GM23338 (cell line): ENCODE results near the gene SULF2.

Experiments used
- CREB1 ChIP-seq: fragments of 250-450 bp; sonication (Bioruptor Pico); IDR thresholded peaks from 2 replicates; pipeline ENCODE4 v1.5.0; 2020; ENCODE audit warnings: low read depth, mild to moderate bottlenecking, moderate library complexity
- EZH2 ChIP-seq: fragments of 200-600 bp; sonication (generic); IDR thresholded peaks from one replicate; pipeline ENCODE4 v1.8.0; 2017; ENCODE audit warnings: antibody characterized with exemption, mild to moderate bottlenecking, low read depth; ENCODE audit not compliant: unreplicated experiment
- EZH2phosphoT487 ChIP-seq: fragments of 200-600 bp; sonication (generic); IDR thresholded peaks from one replicate; pipeline ENCODE4 v1.8.1; 2018; ENCODE audit warnings: antibody characterized with exemption; ENCODE audit not compliant: unreplicated experiment
- POLR2AphosphoS5 ChIP-seq: IDR thresholded peaks from 2 replicates; pipeline ENCODE4 v1.6.1; 2016; ENCODE audit warnings: antibody characterized with exemption, low read depth
- STAT1 ChIP-seq: IDR thresholded peaks from one replicate; pipeline ENCODE4 v1.6.1; 2016; ENCODE audit warnings: antibody characterized with exemption; ENCODE audit not compliant: unreplicated experiment
- TF ChIP-seq, protein P1 (sequence below), 2 experiments: fragments of 200-600 bp in 1 of 2; sonication (generic) in 1 of 2; conservative IDR thresholded peaks; 2 replicates each; pipeline versions ENCODE4 v1.5.1 to v1.6.1; 2016 to 2017; ENCODE audit warnings: antibody characterized with exemption in 2 of 2, low read depth in 2 of 2, mild to moderate bottlenecking in 2 of 2, moderate library complexity in 1 of 2
- TF ChIP-seq, protein P2 (sequence below): IDR thresholded peaks from one replicate; pipeline ENCODE4 v1.6.1; 2018; ENCODE audit warnings: antibody characterized with exemption; ENCODE audit not compliant: unreplicated experiment
- TF ChIP-seq, protein P3 (sequence below): fragments of 250-450 bp; sonication (Bioruptor Pico); IDR thresholded peaks from 2 replicates; pipeline ENCODE4 v1.5.0; 2020; ENCODE audit warnings: mild to moderate bottlenecking, moderate library complexity

DNA sequence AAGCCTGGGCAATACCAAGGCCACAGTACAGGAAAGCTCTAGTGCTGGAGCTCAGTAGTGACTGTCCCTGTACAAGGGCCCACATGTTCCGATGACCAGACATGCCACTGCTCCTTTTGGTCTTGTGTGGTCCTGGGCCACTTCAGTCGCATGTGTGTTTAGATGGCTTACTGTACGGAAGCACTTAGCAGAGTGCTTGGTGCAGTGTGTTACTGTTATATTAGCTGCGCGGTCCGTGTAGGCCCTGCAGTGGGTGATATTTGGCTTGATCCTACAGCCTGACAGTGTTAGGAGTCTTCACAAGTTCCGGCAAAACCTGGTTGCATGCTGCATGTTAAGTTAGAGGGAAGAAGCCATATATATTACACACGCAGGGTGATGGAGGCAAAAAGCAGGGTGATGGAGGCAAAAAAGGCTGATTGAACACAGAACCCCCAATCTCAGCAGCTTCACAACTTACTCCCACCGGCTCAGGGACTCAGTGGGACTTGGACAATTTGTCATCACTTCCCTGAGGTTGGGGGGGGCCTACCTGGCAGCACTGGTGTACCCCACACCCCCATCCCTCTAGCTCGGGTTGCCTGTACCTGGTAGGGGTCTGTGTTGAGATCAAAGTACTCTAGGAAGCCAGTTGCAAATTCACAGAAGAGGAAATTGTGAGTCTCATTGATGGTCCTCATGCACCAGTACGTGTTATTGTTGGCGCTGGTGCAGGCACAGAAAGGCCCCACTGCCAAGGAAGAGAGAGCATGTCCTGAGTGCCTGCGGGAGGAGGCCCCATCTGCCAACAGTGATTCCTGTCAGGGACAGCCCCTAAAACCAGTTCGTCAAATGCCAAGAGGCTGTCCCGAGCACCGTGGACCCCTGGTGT, 122.6 kb downstream of the SULF2 start:
- TF ChIP-seq POLR2AphosphoS5 (no peak), CREB1 (CRISPR knock-in tag) (no peak), EZH2 (no peak), STAT1 (no peak), EZH2phosphoT487 (no peak)
- TF ChIP-seq, protein P1, sequence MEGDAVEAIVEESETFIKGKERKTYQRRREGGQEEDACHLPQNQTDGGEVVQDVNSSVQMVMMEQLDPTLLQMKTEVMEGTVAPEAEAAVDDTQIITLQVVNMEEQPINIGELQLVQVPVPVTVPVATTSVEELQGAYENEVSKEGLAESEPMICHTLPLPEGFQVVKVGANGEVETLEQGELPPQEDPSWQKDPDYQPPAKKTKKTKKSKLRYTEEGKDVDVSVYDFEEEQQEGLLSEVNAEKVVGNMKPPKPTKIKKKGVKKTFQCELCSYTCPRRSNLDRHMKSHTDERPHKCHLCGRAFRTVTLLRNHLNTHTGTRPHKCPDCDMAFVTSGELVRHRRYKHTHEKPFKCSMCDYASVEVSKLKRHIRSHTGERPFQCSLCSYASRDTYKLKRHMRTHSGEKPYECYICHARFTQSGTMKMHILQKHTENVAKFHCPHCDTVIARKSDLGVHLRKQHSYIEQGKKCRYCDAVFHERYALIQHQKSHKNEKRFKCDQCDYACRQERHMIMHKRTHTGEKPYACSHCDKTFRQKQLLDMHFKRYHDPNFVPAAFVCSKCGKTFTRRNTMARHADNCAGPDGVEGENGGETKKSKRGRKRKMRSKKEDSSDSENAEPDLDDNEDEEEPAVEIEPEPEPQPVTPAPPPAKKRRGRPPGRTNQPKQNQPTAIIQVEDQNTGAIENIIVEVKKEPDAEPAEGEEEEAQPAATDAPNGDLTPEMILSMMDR (conservative IDR thresholded peaks at IDR 0.05; ENCODE audit: low read depth in 2 of 2), result no peak
- TF ChIP-seq, protein P2, sequence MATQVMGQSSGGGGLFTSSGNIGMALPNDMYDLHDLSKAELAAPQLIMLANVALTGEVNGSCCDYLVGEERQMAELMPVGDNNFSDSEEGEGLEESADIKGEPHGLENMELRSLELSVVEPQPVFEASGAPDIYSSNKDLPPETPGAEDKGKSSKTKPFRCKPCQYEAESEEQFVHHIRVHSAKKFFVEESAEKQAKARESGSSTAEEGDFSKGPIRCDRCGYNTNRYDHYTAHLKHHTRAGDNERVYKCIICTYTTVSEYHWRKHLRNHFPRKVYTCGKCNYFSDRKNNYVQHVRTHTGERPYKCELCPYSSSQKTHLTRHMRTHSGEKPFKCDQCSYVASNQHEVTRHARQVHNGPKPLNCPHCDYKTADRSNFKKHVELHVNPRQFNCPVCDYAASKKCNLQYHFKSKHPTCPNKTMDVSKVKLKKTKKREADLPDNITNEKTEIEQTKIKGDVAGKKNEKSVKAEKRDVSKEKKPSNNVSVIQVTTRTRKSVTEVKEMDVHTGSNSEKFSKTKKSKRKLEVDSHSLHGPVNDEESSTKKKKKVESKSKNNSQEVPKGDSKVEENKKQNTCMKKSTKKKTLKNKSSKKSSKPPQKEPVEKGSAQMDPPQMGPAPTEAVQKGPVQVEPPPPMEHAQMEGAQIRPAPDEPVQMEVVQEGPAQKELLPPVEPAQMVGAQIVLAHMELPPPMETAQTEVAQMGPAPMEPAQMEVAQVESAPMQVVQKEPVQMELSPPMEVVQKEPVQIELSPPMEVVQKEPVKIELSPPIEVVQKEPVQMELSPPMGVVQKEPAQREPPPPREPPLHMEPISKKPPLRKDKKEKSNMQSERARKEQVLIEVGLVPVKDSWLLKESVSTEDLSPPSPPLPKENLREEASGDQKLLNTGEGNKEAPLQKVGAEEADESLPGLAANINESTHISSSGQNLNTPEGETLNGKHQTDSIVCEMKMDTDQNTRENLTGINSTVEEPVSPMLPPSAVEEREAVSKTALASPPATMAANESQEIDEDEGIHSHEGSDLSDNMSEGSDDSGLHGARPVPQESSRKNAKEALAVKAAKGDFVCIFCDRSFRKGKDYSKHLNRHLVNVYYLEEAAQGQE, result no peak
- TF ChIP-seq, protein P3, sequence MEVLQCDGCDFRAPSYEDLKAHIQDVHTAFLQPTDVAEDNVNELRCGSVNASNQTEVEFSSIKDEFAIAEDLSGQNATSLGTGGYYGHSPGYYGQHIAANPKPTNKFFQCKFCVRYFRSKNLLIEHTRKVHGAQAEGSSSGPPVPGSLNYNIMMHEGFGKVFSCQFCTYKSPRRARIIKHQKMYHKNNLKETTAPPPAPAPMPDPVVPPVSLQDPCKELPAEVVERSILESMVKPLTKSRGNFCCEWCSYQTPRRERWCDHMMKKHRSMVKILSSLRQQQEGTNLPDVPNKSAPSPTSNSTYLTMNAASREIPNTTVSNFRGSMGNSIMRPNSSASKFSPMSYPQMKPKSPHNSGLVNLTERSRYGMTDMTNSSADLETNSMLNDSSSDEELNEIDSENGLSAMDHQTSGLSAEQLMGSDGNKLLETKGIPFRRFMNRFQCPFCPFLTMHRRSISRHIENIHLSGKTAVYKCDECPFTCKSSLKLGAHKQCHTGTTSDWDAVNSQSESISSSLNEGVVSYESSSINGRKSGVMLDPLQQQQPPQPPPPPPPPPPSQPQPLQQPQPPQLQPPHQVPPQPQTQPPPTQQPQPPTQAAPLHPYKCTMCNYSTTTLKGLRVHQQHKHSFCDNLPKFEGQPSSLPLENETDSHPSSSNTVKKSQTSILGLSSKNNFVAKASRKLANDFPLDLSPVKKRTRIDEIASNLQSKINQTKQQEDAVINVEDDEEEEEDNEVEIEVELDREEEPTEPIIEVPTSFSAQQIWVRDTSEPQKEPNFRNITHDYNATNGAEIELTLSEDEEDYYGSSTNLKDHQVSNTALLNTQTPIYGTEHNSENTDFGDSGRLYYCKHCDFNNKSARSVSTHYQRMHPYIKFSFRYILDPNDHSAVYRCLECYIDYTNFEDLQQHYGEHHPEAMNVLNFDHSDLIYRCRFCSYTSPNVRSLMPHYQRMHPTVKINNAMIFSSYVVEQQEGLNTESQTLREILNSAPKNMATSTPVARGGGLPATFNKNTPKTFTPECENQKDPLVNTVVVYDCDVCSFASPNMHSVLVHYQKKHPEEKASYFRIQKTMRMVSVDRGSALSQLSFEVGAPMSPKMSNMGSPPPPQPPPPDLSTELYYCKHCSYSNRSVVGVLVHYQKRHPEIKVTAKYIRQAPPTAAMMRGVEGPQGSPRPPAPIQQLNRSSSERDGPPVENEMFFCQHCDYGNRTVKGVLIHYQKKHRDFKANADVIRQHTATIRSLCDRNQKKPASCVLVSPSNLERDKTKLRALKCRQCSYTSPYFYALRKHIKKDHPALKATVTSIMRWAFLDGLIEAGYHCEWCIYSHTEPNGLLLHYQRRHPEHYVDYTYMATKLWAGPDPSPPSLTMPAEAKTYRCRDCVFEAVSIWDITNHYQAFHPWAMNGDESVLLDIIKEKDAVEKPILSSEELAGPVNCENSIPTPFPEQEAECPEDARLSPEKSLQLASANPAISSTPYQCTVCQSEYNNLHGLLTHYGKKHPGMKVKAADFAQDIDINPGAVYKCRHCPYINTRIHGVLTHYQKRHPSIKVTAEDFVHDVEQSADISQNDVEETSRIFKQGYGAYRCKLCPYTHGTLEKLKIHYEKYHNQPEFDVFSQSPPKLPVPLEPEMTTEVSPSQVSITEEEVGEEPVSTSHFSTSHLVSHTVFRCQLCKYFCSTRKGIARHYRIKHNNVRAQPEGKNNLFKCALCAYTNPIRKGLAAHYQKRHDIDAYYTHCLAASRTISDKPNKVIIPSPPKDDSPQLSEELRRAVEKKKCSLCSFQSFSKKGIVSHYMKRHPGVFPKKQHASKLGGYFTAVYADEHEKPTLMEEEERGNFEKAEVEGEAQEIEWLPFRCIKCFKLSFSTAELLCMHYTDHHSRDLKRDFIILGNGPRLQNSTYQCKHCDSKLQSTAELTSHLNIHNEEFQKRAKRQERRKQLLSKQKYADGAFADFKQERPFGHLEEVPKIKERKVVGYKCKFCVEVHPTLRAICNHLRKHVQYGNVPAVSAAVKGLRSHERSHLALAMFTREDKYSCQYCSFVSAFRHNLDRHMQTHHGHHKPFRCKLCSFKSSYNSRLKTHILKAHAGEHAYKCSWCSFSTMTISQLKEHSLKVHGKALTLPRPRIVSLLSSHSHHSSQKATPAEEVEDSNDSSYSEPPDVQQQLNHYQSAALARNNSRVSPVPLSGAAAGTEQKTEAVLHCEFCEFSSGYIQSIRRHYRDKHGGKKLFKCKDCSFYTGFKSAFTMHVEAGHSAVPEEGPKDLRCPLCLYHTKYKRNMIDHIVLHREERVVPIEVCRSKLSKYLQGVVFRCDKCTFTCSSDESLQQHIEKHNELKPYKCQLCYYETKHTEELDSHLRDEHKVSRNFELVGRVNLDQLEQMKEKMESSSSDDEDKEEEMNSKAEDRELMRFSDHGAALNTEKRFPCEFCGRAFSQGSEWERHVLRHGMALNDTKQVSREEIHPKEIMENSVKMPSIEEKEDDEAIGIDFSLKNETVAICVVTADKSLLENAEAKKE (CRISPR knock-in tag), result no peak
